ENCODE data around the gene LMAN1L.
A peak's percentile ranks its signal among the peaks of the same experiment; 100 is the strongest.

Gene LMAN1L

GRCh38 chr15:74799255-74799855 lies 13.3 kb upstream of the LMAN1L start:
- Histone ChIP-seq H2BK5ac (ENCODE audit: low read depth, low read length, poor library complexity, severe bottlenecking) (no peak overlapping the region), H3K36me3 (ENCODE audit: control insufficient read depth in 1 of 2, insufficient read depth in 2 of 2, low read depth in 1 of 2, low read length in 2 of 2) (peaks cover 60 to 74% of the 10 kb centered on the region in 2 experiments), H3K18ac (ENCODE audit: low read depth in 1 of 2, low read length in 2 of 2) (no peak overlapping the region), H2BK120ac (ENCODE audit: low read depth, low read length) (no peak overlapping the region), H3K27ac (ENCODE audit: low read length, poor library complexity, severe bottlenecking) (no peak overlapping the region), H3K4me2 (ENCODE audit: low read length, poor library complexity, severe bottlenecking) (no peak overlapping the region), H3K14ac (ENCODE audit: low read length in 2 of 2) (no peak overlapping the region), H4K8ac (ENCODE audit: low read length) (no peak overlapping the region), H3K9me3 (ENCODE audit: control insufficient read depth, low read length) (no peaks in the 10 kb centered on the region), H2AFZ (ENCODE audit: low read depth, low read length) (no peak overlapping the region), H3K23ac (ENCODE audit: low read length in 2 of 2) (no peak overlapping the region), H2BK15ac (ENCODE audit: low read depth, poor library complexity, severe bottlenecking) (no peak overlapping the region), H3K9ac (ENCODE audit: low read length) (no peak overlapping the region), H3K27me3 (ENCODE audit: control insufficient read depth in 1 of 2, insufficient read depth in 1 of 2, low read length in 2 of 2) (no peaks in the 10 kb centered on the region), H3K4me1 (ENCODE audit: control insufficient read depth, insufficient read depth, low read depth, low read length) (peaks cover 24% of the 10 kb centered on the region), H2BK12ac (ENCODE audit: low read length in 2 of 2) (no peak overlapping the region), H2AK5ac (ENCODE audit: low read length, severe bottlenecking) (no peak overlapping the region), H4K91ac (ENCODE audit: low read length) (no peak overlapping the region), H3K79me1 (replicated peaks; ENCODE audit: low read length, poor library complexity, severe bottlenecking) (peaks cover 45% of the 10 kb centered on the region), H3K4ac (ENCODE audit: low read depth in 1 of 2, low read length in 2 of 2) (no peak overlapping the region), H3K4me3 (ENCODE audit: insufficient read depth in 1 of 2, low read depth in 1 of 2, low read length in 2 of 2) (no peak overlapping the region)
- DNase-seq = no peak
- WGBS = 94% methylated on average over 16 of the region's 16 CpGs

GRCh38 chr15:74799856-74800558 lies 12.6 kb upstream of the LMAN1L start:
- 63% methylated on average over 17 of the region's 18 CpGs for WGBS
- Histone ChIP-seq H2BK12ac (ENCODE audit: low read length in 2 of 2) (peak overlapping the region in 1 of 2 experiments; percentile 22), H3K27ac (ENCODE audit: low read length, poor library complexity, severe bottlenecking) (no peak overlapping the region)

GRCh38 chr15:74800559-74801094 lies 12.0 kb upstream of the LMAN1L start:
- H3K27ac ChIP-seq (ENCODE audit: low read length, poor library complexity, severe bottlenecking) = no peak overlapping the region
- no peak for DNase-seq
- no peaks in the 10 kb centered on the region for H3K27me3 ChIP-seq (ENCODE audit: control insufficient read depth in 1 of 2, insufficient read depth in 1 of 2, low read length in 2 of 2)

More at GRCh38 chr15:74799856-74800558, 12.6 kb upstream of the LMAN1L start:
- H3K9me3 ChIP-seq (ENCODE audit: control insufficient read depth, low read length) = no peaks in the 10 kb centered on the region
- H3K4me1 ChIP-seq (ENCODE audit: control insufficient read depth, insufficient read depth, low read depth, low read length) = peaks cover 18% of the 10 kb centered on the region
- no peaks in the 10 kb centered on the region for H3K27me3 ChIP-seq (ENCODE audit: control insufficient read depth in 1 of 2, insufficient read depth in 1 of 2, low read length in 2 of 2)
- peak; percentile 66 for DNase-seq
- H2AK5ac ChIP-seq (ENCODE audit: low read length, severe bottlenecking) = no peak overlapping the region
- H2BK5ac ChIP-seq (ENCODE audit: low read depth, low read length, poor library complexity, severe bottlenecking) = no peak overlapping the region
- H3K14ac ChIP-seq (ENCODE audit: low read length in 2 of 2) = peak overlapping the region in 1 of 2 experiments; percentile 1
- H3K36me3 ChIP-seq (ENCODE audit: control insufficient read depth in 1 of 2, insufficient read depth in 2 of 2, low read depth in 1 of 2, low read length in 2 of 2) = peaks cover 61 to 77% of the 10 kb centered on the region in 2 experiments
- H3K18ac ChIP-seq (ENCODE audit: low read depth in 1 of 2, low read length in 2 of 2) = no peak overlapping the region
- no peak overlapping the region for H2AFZ ChIP-seq (ENCODE audit: low read depth, low read length)
- peaks cover 43% of the 10 kb centered on the region for H3K79me1 ChIP-seq (replicated peaks; ENCODE audit: low read length, poor library complexity, severe bottlenecking)
- no peak overlapping the region for H3K23ac ChIP-seq (ENCODE audit: low read length in 2 of 2)
- no peak overlapping the region for H3K4ac ChIP-seq (ENCODE audit: low read depth in 1 of 2, low read length in 2 of 2)
- peak overlapping the region; percentile 25 for H3K9ac ChIP-seq (ENCODE audit: low read length)
- H2BK120ac ChIP-seq (ENCODE audit: low read depth, low read length) = no peak overlapping the region
- H2BK15ac ChIP-seq (ENCODE audit: low read depth, poor library complexity, severe bottlenecking) = no peak overlapping the region
- H3K4me2 ChIP-seq (ENCODE audit: low read length, poor library complexity, severe bottlenecking) = no peak overlapping the region
- no peak overlapping the region for H3K4me3 ChIP-seq (ENCODE audit: insufficient read depth in 1 of 2, low read depth in 1 of 2, low read length in 2 of 2)
- H4K91ac ChIP-seq (ENCODE audit: low read length) = no peak overlapping the region
- no peak overlapping the region for H4K8ac ChIP-seq (ENCODE audit: low read length)

GRCh38 chr15:74801311-74801997 lies 11.2 kb upstream of the LMAN1L start:
- Histone ChIP-seq H2AFZ (ENCODE audit: low read depth, low read length) (no peak overlapping the region), H3K14ac (ENCODE audit: low read length in 2 of 2) (no peak overlapping the region), H3K27me3 (ENCODE audit: control insufficient read depth in 1 of 2, insufficient read depth in 1 of 2, low read length in 2 of 2) (no peaks in the 10 kb centered on the region), H3K4ac (ENCODE audit: low read depth in 1 of 2, low read length in 2 of 2) (no peak overlapping the region), H3K27ac (ENCODE audit: low read length, poor library complexity, severe bottlenecking) (no peak overlapping the region), H3K79me1 (replicated peaks; ENCODE audit: low read length, poor library complexity, severe bottlenecking) (peaks cover 37% of the 10 kb centered on the region), H3K18ac (ENCODE audit: low read depth in 1 of 2, low read length in 2 of 2) (no peak overlapping the region), H3K36me3 (ENCODE audit: control insufficient read depth in 1 of 2, insufficient read depth in 2 of 2, low read depth in 1 of 2, low read length in 2 of 2) (peaks cover 61 to 78% of the 10 kb centered on the region in 2 experiments), H2AK5ac (ENCODE audit: low read length, severe bottlenecking) (no peak overlapping the region), H4K91ac (ENCODE audit: low read length) (no peak overlapping the region), H2BK12ac (ENCODE audit: low read length in 2 of 2) (no peak overlapping the region), H3K4me2 (ENCODE audit: low read length, poor library complexity, severe bottlenecking) (no peak overlapping the region), H3K9ac (ENCODE audit: low read length) (no peak overlapping the region), H3K4me1 (ENCODE audit: control insufficient read depth, insufficient read depth, low read depth, low read length) (peaks cover 17% of the 10 kb centered on the region), H3K4me3 (ENCODE audit: insufficient read depth in 1 of 2, low read depth in 1 of 2, low read length in 2 of 2) (no peak overlapping the region), H2BK15ac (ENCODE audit: low read depth, poor library complexity, severe bottlenecking) (no peak overlapping the region), H3K9me3 (ENCODE audit: control insufficient read depth, low read length) (no peaks in the 10 kb centered on the region), H3K23ac (ENCODE audit: low read length in 2 of 2) (no peak overlapping the region), H2BK120ac (ENCODE audit: low read depth, low read length) (no peak overlapping the region), H4K8ac (ENCODE audit: low read length) (no peak overlapping the region), H2BK5ac (ENCODE audit: low read depth, low read length, poor library complexity, severe bottlenecking) (no peak overlapping the region)
- no peak for DNase-seq
- WGBS = 95% methylated on average over 18 of the region's 18 CpGs

More at GRCh38 chr15:74800559-74801094, 12.0 kb upstream of the LMAN1L start:
- Histone ChIP-seq H3K14ac (ENCODE audit: low read length in 2 of 2) (no peak overlapping the region), H3K9me3 (ENCODE audit: control insufficient read depth, low read length) (no peaks in the 10 kb centered on the region), H2AK5ac (ENCODE audit: low read length, severe bottlenecking) (no peak overlapping the region), H2AFZ (ENCODE audit: low read depth, low read length) (no peak overlapping the region), H3K4me3 (ENCODE audit: insufficient read depth in 1 of 2, low read depth in 1 of 2, low read length in 2 of 2) (no peak overlapping the region), H3K36me3 (ENCODE audit: control insufficient read depth in 1 of 2, insufficient read depth in 2 of 2, low read depth in 1 of 2, low read length in 2 of 2) (peaks cover 61 to 80% of the 10 kb centered on the region in 2 experiments), H3K79me1 (replicated peaks; ENCODE audit: low read length, poor library complexity, severe bottlenecking) (peaks cover 41% of the 10 kb centered on the region), H3K9ac (ENCODE audit: low read length) (no peak overlapping the region), H2BK12ac (ENCODE audit: low read length in 2 of 2) (no peak overlapping the region), H3K4me1 (ENCODE audit: control insufficient read depth, insufficient read depth, low read depth, low read length) (peaks cover 17% of the 10 kb centered on the region), H2BK120ac (ENCODE audit: low read depth, low read length) (no peak overlapping the region), H3K23ac (ENCODE audit: low read length in 2 of 2) (no peak overlapping the region), H4K8ac (ENCODE audit: low read length) (no peak overlapping the region), H2BK5ac (ENCODE audit: low read depth, low read length, poor library complexity, severe bottlenecking) (no peak overlapping the region), H3K4me2 (ENCODE audit: low read length, poor library complexity, severe bottlenecking) (no peak overlapping the region), H3K4ac (ENCODE audit: low read depth in 1 of 2, low read length in 2 of 2) (no peak overlapping the region), H3K18ac (ENCODE audit: low read depth in 1 of 2, low read length in 2 of 2) (no peak overlapping the region), H2BK15ac (ENCODE audit: low read depth, poor library complexity, severe bottlenecking) (no peak overlapping the region), H4K91ac (ENCODE audit: low read length) (no peak overlapping the region)
- WGBS = 95% methylated on average over 20 of the region's 20 CpGs

Data from mesenchymal stem cell (in vitro differentiated cells and primary cell).